GM19324 (cell line): ENCODE data around the gene AOC3.
"Not testable (repeated sequence)": the region's sequence is repeated elsewhere in the genome, so short reads cannot be mapped to it uniquely, and the experiment has no call there.

Experiments used
- ATAC-seq: cut with Tn5 transposase; IDR thresholded peaks from one replicate; pipeline ENCODE4 v1.9.1; 2021; ENCODE audit warnings: mild to moderate bottlenecking, moderate library complexity; ENCODE audit not compliant: unreplicated experiment, low FRiP score

The AOC3 gene

DNA sequence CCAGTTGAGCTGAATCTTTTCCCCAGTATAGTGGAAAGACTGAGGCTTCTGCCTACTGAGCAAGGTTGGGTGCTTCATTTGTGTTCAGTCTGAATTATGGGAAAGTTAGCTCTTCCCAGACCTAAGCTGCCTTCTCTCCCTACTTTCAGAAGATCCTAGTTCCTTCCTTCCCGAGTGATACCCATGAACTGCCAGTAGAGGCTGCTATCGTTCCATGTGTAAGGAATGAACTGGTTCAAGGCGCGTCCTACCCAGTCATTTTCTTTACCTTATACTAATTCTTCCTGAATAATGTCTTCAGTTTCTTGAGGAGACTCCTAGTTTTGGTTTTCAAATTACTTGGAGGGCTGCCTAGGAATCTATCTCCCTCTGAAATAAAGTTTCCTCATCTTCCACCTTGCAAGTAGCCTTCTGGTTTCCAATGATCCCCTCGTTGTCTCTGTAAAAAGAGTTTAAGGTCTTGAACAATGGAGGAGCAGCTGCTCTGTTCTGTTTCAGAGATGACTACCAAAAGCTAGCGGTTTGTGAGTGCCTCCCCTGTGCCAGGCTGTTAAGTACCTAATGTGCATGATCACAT lies 7.6 kb upstream of the AOC3 start:
- no peak for ATAC-seq

DNA sequence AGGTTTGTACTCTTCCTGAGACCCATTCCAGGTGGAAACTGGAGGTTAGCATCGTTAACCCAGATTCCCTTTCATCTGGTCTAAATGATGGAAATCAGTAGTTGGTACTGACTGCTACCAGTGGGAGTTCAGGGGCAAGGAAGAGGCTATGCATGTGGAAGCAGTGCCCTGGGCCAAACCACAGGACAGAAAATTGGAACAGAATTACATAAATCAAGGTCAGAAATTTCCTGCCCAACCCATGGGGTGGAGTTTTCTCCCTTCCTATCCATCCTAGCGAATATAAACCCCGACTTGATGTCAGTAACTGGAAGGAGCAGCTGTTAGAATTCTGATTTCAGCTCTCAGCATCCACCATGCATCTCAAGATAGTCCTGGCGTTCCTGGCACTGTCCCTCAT lies 6.7 kb upstream of the AOC3 start, which contains the start of gene AOC2:
AOC2 (plus strand) TSS at position 310 of the 400 bp plus-strand sequence; CDS start at position 357, 47 bp downstream.
- ATAC-seq = no peak

DNA sequence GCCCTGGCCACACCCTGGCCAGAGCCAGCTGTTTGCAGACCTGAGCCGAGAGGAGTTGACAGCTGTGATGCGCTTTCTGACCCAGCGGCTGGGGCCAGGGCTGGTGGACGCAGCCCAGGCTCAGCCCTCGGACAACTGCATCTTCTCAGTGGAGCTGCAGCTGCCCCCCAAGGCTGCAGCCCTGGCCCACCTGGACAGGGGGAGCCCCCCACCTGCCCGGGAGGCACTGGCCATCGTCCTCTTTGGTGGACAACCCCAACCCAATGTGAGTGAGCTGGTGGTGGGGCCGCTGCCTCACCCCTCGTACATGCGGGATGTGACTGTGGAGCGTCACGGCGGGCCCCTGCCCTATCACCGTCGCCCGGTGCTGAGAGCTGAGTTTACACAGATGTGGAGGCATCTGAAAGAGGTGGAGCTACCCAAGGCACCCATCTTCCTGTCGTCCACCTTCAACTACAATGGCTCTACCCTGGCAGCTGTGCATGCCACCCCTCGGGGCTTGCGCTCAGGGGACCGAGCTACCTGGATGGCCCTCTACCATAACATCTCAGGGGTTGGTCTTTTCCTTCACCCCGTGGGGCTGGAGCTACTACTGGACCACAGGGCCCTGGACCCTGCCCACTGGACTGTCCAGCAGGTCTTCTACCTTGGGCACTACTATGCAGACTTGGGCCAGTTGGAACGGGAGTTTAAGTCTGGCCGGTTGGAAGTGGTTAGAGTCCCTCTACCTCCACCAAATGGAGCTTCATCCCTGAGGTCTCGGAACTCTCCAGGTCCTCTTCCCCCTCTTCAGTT lies 6.0 kb upstream of the AOC3 start:
- no peak for ATAC-seq

DNA sequence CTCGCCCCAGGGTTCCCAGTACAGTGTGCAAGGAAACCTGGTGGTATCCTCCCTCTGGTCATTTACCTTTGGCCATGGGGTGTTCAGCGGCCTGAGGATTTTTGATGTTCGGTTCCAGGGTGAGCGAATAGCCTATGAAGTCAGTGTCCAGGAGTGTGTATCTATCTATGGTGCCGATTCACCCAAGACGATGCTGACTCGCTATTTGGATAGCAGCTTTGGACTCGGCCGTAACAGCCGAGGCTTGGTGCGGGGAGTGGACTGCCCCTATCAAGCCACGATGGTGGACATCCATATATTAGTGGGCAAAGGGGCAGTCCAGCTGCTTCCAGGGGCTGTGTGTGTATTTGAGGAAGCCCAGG lies 5.5 kb upstream of the AOC3 start:
- ATAC-seq = no peak

DNA sequence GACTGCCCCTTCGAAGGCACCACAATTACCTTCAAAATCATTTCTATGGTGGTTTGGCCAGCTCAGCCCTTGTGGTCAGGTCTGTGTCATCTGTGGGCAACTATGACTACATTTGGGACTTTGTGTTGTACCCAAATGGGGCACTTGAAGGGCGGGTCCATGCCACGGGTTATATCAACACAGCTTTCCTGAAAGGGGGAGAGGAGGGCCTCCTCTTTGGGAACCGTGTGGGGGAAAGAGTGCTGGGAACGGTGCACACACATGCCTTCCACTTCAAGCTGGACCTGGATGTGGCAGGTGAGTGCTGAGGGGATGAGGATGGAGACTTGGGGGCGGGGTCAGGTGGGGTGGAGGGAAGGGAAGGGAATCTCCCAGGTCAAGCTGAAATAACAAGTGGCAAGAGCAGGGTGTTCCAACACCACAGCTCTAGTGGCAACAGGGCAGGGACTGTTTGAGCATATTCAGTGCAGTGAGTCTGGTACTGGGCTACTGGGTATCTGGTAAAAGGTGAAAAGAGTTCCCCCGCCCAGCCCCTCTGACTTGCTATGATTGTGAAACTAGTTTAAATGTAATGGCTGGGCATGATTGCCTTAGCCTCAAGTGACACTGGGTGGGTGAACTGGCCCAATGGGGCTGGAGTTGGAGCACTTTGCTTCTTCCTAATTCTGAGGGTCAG lies 4.9 kb upstream of the AOC3 start:
- ATAC-seq = no peak

DNA sequence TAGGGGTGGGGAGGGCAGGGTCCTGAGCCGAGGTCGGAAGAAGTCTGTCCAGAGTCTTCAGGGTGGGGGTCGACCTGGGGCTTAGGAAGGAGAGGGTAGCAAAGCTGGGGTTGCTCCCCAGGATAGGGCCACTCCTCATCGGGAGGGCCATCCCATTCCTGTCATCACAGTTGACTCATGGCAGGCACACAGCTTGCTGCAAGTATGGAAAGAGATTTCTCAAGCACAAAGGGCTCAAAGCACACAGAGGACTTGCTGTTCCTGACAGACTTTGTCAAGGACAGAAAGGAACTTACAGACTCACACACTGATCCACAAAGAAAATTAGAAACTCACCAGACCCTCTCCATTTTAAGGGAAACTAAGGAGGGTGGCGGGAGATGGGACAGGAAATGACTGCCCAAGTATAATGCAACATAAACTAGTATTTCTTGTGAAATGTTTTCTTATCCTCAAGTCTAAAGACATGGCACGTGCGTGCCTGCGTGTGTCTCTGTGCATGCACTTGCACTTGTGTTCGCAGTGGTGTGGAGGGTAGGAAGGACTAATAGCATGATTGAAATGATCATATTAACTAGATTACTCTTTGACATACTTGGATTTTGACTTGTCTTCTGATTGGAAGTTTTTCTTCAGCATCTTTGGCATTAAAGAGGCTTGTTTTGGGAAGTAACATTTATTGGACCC lies 4.3 kb upstream of the AOC3 start:
- no peak for ATAC-seq

DNA sequence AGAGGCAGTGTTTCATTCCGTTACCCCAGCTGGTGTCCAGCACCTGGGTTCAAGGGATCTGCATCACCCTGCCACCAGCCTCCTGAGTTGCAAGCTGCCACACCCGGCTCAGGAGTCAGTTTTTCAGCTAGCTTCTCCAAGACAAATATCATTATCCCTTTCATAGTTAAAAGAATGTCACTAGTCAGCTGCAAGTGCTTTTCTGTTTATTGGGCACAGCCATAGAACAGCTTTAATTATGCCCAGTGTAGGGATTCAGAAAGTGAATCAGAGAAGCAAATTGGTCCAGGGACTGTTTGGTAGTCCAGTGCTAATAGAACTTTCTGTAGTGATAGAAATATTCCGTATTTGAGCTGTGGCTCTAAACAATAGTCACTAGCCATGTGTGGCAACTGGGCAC lies 2.9 kb upstream of the AOC3 start:
- ATAC-seq = no peak

DNA sequence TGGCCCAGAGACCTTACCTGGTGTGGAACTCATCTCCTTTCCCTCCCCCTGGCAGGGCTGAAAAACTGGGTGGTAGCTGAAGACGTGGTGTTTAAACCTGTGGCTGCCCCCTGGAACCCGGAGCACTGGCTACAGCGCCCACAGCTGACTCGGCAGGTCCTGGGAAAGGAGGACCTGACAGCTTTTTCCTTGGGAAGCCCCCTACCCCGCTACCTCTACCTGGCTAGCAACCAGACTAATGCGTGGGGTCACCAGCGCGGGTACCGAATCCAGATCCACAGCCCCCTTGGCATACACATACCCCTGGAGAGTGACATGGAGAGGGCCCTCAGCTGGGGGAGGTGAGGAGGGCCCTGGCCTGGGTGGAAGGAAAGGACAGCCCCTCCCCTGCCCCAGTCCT lies 2.0 kb upstream of the AOC3 start:
- no peak for ATAC-seq

DNA sequence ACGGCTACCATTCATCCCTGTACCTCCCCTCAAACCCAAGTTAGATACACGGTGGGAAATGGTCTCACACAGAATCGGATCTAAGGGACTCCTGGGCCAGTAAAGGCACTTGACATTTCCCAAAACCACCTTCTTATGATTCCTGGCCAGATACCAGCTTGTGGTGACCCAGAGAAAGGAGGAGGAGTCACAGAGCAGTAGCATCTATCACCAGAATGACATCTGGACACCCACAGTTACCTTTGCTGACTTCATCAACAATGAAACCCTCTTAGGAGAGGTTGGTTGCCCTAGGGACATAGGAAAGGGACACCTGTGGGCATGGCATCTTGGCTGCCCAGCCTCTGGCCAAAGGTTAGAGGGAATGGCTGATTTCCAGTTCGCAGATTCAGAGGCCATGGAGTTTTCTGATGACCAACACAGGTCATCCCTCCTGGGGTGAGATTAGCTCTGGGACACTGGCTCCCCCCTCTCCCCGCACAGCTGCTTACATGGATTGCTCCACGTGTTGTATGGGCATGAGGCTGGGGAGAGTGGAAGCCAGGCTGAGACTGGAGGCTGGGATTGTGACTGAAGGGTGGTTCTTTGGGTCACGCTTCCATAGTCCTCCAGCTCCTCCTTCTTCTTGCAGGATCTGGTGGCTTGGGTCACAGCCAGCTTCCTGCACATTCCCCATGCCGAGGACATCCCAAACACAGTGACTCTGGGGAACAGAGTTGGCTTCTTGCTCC lies 1.4 kb upstream of the AOC3 start:
- ATAC-seq = no peak

DNA sequence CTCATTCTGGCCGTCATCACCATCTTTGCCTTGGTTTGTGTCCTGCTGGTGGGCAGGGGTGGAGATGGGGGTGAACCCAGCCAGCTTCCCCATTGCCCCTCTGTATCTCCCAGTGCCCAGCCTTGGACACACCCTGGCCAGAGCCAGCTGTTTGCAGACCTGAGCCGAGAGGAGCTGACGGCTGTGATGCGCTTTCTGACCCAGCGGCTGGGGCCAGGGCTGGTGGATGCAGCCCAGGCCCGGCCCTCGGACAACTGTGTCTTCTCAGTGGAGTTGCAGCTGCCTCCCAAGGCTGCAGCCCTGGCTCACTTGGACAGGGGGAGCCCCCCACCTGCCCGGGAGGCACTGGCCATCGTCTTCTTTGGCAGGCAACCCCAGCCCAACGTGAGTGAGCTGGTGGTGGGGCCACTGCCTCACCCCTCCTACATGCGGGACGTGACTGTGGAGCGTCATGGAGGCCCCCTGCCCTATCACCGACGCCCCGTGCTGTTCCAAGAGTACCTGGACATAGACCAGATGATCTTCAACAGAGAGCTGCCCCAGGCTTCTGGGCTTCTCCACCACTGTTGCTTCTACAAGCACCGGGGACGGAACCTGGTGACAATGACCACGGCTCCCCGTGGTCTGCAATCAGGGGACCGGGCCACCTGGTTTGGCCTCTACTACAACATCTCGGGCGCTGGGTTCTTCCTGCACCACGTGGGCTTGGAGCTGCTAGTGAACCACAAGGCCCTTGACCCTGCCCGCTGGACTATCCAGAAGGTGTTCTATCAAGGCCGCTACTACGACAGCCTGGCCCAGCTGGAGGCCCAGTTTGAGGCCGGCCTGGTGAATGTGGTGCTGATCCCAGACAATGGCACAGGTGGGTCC lies 607 bp downstream of the AOC3 start:
- ATAC-seq = not testable (repeated sequence)

DNA sequence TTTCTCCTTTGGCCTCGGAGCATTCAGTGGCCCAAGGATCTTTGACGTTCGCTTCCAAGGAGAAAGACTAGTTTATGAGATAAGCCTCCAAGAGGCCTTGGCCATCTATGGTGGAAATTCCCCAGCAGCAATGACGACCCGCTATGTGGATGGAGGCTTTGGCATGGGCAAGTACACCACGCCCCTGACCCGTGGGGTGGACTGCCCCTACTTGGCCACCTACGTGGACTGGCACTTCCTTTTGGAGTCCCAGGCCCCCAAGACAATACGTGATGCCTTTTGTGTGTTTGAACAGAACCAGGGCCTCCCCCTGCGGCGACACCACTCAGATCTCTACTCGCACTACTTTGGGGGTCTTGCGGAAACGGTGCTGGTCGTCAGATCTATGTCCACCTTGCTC lies 1.4 kb downstream of the AOC3 start:
- ATAC-seq = no peak

DNA sequence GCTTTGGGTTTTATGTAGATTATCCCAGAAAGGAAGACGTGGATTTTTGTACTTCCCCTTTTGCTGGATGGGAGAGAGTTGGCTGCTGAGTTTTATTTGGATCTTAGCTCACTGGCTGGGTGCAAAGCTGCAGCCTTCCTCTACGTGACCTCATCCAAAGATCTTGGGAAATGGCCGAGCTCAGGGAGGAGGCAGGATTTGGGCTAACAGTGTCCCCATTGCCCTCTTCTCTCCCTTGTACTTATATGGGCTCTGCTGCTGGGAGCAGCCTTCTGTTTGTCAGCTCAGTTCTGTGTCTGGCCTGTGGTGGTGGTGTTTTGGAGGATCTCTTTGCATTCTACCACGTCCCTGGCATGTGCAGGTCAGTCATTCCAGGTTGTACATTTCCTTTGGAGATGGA lies 2.0 kb downstream of the AOC3 start:
- no peak for ATAC-seq

DNA sequence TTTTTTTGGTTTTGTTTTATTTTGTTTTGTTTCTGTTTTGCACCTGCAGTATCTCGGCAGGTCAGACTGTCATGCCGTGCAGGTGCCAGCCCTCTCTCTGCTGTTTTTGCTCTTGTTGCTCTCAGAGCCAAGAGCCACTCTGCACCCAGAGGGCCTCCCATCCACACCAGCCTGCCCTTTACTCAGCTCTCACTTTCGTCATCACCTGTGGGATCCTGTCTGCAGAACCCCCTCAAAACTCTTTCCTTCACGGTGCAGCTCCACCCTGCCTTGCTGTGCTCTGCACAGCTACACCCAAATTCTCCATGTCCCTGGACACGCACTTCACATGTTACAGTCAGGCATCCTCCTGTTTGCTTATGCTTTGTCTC lies 2.6 kb downstream of the AOC3 start:
- ATAC-seq = no peak

DNA sequence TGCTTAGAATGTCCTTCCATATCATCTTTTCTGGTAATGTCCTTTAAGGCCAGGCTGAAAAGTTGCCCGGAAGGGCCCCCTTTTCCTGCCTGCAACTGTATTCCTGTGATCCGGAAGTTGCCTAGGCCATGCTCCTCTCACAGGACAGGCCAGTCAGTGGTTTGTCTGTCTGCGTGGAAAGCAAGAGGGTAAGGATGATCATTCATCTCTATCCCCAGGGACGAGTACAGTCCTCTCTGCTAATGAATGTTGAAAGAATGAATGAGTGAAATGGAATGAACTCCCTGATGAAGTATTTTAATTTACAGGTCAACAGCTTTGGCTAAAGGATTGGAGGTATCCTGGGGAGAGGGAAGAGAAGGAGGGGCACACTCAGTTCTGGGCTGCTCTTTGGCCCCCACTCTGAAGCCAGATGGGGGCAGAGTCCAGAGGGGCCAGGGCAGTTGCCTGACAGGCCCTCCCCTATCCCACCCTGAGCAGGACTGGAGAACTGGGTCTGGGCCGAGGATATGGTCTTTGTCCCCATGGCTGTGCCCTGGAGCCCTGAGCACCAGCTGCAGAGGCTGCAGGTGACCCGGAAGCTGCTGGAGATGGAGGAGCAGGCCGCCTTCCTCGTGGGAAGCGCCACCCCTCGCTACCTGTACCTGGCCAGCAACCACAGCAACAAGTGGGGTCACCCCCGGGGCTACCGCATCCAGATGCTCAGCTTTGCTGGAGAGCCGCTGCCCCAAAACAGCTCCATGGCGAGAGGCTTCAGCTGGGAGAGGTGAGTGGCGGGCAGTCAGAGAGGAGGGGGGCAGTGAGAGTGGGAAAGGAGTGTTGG lies 3.2 kb downstream of the AOC3 start:
- ATAC-seq = no peak

DNA sequence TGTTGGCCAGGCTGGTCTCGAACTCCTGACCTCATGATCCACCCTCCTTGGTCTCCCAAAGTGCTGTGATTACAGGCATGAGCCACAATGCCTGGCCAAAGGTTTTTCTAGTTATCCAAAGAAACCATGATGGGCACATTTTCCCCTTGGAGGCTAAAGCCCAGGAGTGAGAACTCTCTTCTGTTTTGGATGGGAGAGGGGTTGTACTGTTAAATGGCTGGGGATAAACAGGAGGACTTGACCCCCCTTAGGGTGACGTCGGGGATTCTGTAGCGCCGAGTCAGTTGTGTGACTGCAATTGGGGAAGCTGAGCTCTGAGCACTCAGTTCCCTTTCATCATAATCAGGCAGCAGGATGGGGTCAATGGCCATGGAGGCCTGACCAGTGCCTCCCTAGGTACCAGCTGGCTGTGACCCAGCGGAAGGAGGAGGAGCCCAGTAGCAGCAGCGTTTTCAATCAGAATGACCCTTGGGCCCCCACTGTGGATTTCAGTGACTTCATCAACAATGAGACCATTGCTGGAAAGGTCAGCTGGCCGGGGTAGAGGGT lies 4.1 kb downstream of the AOC3 start:
- no peak for ATAC-seq

DNA sequence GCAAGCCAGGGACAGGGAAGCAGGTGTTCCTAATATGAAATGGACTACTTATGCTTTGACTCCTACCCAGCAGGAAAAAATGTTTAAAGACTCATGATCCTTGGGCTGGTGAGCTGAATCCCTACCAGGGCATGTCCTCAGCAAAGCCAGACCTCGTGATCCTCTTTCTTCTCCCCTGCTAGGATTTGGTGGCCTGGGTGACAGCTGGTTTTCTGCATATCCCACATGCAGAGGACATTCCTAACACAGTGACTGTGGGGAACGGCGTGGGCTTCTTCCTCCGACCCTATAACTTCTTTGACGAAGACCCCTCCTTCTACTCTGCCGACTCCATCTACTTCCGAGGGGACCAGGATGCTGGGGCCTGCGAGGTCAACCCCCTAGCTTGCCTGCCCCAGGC lies 5.1 kb downstream of the AOC3 start:
- not testable (repeated sequence) for ATAC-seq

DNA sequence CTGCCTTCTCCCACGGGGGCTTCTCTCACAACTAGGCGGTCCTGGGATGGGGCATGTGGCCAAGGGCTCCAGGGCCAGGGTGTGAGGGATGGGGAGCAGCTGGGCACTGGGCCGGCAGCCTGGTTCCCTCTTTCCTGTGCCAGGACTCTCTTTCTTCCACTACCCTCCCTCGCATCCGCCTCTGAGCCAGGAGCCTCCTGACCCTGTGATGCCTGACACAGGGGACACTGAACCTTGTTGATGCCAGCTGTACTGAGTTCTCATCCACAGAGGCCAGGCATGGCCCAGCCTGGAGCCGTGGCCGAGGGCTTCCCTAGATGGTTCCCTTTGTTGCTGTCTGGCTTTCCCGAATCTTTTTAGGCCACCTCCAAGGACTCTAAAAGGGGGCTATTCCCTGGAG lies 5.5 kb downstream of the AOC3 start:
- ATAC-seq = not testable (repeated sequence)

DNA sequence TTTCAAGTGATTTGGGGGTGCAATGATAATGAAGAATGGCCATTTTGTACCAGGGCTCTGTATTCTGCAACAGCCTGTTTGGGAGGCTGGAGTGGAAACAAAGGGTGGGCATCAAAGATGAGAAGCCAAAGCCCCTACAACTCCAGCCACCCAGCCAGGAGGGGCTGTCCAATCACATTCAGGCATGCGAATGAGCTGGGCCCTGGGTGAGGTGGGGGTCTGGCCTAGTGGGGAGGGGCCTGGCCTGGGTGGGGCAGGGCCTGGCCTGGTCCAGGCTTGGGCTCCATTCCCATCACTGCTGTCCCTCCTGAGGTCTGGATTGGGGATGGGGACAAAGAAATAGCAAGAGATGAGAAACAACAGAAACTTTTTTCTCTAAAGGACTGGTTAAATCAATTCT lies 6.4 kb downstream of the AOC3 start:
- ATAC-seq = no peak
